Raji (cell line): ENCODE measurements around the gene ARID5B.

Experiments
- POLR2A ChIP-seq: IDR thresholded peaks from 2 replicates; pipeline ENCODE4 v1.6.1; 2011; ENCODE audit warnings: low read depth, low read length, control low read depth; ENCODE audit not compliant: insufficient read depth

The ARID5B gene

GRCh38 chr10:61910894-61911293, 9.4 kb downstream of the ARID5B start:
- no peak for TF ChIP-seq POLR2A

- no peak for TF ChIP-seq POLR2A
Observed at GRCh38 chr10:61911425-61911824, 9.9 kb downstream of the ARID5B start.

GRCh38 chr10:61912981-61913380, 11.5 kb downstream of the ARID5B start:
- TF ChIP-seq POLR2A: no peak

GRCh38 chr10:61918140-61918539, 16.6 kb downstream of the ARID5B start:
- no peak for TF ChIP-seq POLR2A

DNA sequence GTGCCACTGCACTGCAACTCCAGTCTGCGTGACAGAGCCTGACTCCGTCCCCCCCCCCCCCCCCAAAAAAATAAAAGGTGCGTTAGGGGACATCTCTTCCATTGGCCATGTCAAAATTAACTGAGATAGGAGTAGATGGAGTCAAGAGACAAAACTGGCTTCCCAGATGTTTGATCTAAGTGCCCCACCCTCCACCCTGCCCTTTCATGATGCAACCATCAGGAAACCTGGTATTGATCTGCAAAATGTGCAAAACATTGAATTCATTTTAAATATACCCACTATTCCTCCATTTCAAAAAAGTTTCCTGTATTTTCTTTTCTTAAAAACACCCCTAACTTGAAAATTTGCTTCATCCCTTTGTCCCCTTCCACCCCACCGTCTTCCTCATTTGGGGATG, 17.5 kb downstream of the ARID5B start:
- TF ChIP-seq POLR2A: no peak

DNA sequence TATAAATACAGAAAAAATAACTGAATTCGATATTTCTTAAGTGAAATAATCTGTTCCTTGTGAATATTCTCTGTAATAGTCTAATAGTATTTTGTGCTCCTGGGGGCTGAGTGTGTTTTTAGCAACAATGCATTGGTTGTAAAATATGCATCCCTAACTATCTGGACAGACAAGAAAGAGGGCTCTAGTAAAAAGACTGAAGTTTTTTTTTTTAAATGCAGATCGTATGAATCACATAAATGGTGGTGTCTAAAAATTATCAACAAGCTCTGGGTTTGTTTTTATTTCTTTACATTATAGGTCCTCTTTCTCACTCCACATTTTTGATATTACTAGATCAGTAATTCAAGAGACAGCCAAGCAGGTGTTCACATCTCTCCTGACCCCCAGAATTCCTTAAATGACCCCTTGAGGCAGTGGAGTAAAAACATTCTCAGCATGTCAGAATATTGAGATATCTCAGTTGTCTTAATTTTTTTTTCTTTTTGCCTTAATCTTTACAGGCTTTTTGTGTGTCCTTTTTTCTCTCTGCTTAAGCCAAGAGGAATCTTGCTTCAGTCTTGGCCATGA, 18.2 kb downstream of the ARID5B start:
- no peak for TF ChIP-seq POLR2A

DNA sequence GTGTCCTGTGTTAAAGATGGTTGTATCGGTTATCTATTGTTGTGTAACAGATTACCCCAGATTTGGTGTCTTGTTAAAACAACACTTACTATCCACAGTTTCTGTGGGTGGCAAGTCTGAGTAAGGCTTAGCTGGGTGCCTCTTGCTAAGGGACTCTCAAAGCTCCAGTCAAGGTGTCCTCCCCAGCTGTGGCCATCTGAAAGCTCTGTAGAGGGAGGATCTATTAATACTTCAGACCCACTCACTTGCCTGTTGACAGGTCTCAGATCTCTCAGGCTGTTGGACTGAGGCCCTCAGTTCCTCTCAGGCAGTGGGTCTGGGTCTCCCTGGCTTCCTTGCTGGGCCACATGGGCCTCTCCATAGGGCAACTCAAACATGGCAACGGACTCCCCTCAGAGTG, 19.6 kb downstream of the ARID5B start:
- no peak for TF ChIP-seq POLR2A

GRCh38 chr10:61923210-61923949, 21.9 kb downstream of the ARID5B start:
- TF ChIP-seq POLR2A: no peak

DNA sequence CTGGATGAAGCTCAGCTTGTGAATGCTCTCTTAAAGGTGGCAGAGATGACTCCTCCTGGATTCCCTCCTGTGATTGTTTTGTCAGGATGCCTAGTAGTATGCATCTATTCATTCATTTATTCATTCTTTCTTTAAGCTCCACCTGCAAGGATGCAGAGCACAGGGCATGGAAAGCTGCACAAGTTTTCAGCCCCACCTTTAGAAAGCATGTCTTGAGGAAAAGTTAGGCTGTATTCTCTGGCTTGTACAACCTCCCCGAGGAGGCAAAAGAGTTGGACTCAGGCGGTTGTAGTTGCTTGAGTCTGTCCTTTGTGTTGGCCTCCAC, 22.4 kb downstream of the ARID5B start:
- no peak for TF ChIP-seq POLR2A

DNA sequence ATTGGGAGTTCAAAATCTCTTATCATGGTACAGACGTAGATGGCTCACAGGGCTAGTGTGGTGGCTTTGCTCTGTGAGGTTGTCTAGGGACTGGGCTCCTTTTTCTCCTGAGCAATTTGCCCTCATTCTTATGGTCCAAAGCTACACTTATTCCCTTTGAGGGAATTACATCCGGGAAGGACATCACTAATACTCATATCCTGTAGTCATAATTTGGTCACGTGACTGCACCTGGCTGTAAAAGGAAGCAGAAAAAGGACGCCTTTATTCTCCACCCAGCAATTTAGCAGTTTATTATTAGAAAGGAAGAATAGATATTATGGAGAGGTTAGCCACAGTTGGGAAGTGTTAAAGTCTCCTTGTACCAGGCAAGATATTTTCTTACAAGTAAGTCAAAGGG, 28.1 kb downstream of the ARID5B start:
- TF ChIP-seq POLR2A: no peak

- TF ChIP-seq POLR2A: no peak
Observed at GRCh38 chr10:61931620-61932332, 30.3 kb downstream of the ARID5B start.

DNA sequence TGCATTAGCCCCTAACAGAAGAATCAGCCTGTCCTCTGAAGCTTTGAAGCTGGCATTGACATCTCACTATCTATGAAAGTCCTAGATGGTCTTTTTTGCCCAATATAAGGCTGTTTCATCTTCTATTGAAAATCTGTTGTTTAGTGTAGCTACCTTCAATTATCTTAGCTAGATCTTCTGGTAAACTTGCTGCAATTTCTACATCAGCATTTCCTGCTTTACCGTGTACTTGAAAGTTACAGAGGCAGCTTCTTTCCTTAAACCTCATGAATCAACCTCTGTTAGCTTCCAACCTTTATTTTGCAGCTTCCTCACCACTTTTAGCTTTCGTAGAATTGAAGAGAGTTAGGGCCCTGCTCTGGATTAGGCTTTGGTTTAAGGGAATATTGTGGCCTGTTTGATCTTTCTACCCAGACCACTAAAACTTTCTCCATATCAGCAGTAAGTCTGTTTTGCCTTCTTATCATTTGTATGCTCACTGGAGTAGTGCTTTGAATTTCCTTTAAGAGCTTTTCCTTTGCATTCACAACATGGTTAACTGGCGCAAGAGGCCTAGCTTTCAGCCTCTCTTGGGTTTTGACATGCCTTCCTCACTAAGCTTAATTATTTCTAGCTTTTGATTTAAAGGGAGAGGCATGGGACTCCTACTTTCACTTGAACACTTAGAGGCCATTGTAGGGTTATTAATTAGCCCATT, 32.5 kb downstream of the ARID5B start:
- TF ChIP-seq POLR2A: no peak

- TF ChIP-seq POLR2A: no peak
Observed at GRCh38 chr10:61935077-61935476, 33.6 kb downstream of the ARID5B start.

GRCh38 chr10:61936770-61937169, 35.3 kb downstream of the ARID5B start:
- no peak for TF ChIP-seq POLR2A

DNA sequence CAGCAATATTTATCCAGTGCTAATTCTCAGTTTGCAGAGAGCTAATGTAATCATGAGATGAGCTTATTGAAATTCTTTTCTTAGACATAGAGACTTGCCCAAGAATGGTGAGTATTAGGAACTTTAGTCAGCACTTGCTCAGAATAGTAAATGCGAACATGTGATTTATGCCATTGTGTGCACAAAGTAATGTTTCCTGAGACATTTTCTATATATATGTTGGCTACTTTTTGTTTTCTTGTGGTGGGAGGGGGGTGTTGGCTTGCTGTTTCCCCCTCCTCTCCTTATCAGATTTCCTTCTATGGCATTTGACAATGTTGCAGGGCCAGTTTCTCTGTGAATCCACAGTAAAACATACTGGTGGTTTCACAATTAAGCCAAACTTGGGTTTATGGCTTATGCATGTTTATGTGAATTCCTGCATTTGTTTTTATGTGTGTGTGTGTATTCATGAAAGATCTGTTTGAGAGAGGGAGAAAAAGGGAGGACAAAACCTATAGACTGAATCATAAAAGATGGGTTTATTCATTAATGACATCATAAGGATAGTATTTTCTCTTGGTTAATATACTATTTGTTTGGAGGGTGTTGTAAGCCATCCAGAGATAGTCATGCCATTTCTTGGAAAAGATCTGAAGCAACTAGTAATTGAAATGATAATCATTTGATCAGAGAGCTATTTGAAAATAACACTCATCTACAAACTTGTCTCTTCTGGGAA, 36.3 kb downstream of the ARID5B start:
- TF ChIP-seq POLR2A: no peak
